ENCODE data around the gene NDUFS6.

GRCh38 chr5:1847056-1847455 is 45.8 kb downstream of the NDUFS6 start:
- TF ChIP-seq CTCF (IDR thresholded peaks at IDR 0.05) (no peak), POLR2A (IDR thresholded peaks at IDR 0.05) (no peak)

Data from lower leg skin (tissue), 3 donors.